H9 (cell line): ENCODE results near the gene PRR3. TPM values are rescaled to one million over a fixed set of nuclear protein-coding genes. Genes with fewer than 3 reads are reported as not detected.

ENCODE experiments used
- DNase-seq: peaks from one replicate; pipeline ENCODE4 v3.0.0-alpha.2; 2017
- H2AFZ ChIP-seq: one replicate; pipeline ENCODE4 v1.6.1; 2013; ENCODE audit warnings: mild to moderate bottlenecking, low read length, control low read depth, moderate library complexity
- H2AK5ac ChIP-seq: 2 replicates; pipeline ENCODE4 v1.6.1; 2013; ENCODE audit warnings: low read length, control low read depth, mixed read lengths; ENCODE audit not compliant: insufficient read length
- H2BK120ac ChIP-seq: one replicate; pipeline ENCODE4 v1.6.1; 2013; ENCODE audit warnings: low read depth, mild to moderate bottlenecking, low read length, control low read depth, inconsistent platforms; ENCODE audit not compliant: poor library complexity, severe bottlenecking
- H2BK12ac ChIP-seq: 2 replicates; pipeline ENCODE4 v1.6.1; 2013; ENCODE audit warnings: low read length, control low read depth, mixed read lengths, low read depth; ENCODE audit not compliant: insufficient read length
- H2BK15ac ChIP-seq: 2 replicates; pipeline ENCODE4 v1.6.1; 2013; ENCODE audit warnings: low read depth, low read length, control low read depth
- H2BK20ac ChIP-seq: one replicate; pipeline ENCODE4 v1.6.1; 2013; ENCODE audit warnings: low read depth, mild to moderate bottlenecking, low read length, control low read depth, inconsistent platforms; ENCODE audit not compliant: poor library complexity, severe bottlenecking
- H2BK5ac ChIP-seq: 2 replicates; pipeline ENCODE4 v1.6.1; 2013; ENCODE audit warnings: low read length, control low read depth, mixed read lengths; ENCODE audit not compliant: insufficient read length
- H3K14ac ChIP-seq: 2 replicates; pipeline ENCODE4 v1.6.1; 2013; ENCODE audit warnings: low read length, control low read depth; ENCODE audit not compliant: insufficient read depth
- H3K18ac ChIP-seq: 2 replicates; pipeline ENCODE4 v1.6.1; 2013; ENCODE audit warnings: low read depth, mild to moderate bottlenecking, mixed read lengths, low read length, control low read depth; ENCODE audit not compliant: insufficient read length
- H3K23ac ChIP-seq: 2 replicates; pipeline ENCODE4 v1.6.1; 2013; ENCODE audit warnings: low read length, control low read depth, mixed read lengths, low read depth; ENCODE audit not compliant: insufficient read length
- H3K23me2 ChIP-seq: 2 replicates; pipeline ENCODE4 v1.6.1; 2013; ENCODE audit warnings: low read depth, mild to moderate bottlenecking, mixed read lengths, low read length, control low read depth; ENCODE audit not compliant: insufficient read length, poor library complexity, severe bottlenecking
- H3K27ac ChIP-seq: 2 replicates; pipeline ENCODE4 v1.5.1; 2013; ENCODE audit warnings: low read length, control low read depth, mixed read lengths, low read depth; ENCODE audit not compliant: insufficient read length
- H3K27me3 ChIP-seq: 2 replicates; pipeline ENCODE4 v1.6.1; 2013; ENCODE audit warnings: low read length, control low read depth, inconsistent platforms; ENCODE audit not compliant: insufficient read depth
- H3K4ac ChIP-seq: 2 replicates; pipeline ENCODE4 v1.6.1; 2013; ENCODE audit warnings: low read depth, mild to moderate bottlenecking, control low read depth, inconsistent platforms, low read length, moderate library complexity
- H3K4me1 ChIP-seq: 2 replicates; pipeline ENCODE4 v1.6.1; 2013; ENCODE audit warnings: low read length, control low read depth, inconsistent platforms; ENCODE audit not compliant: insufficient read depth
- H3K4me2 ChIP-seq: 2 replicates; pipeline ENCODE4 v1.6.1; 2013; ENCODE audit warnings: low read length, control low read depth, mixed read lengths; ENCODE audit not compliant: insufficient read length, insufficient read depth
- H3K56ac ChIP-seq: 2 replicates; pipeline ENCODE4 v1.6.1; 2013; ENCODE audit warnings: low read depth, mild to moderate bottlenecking, mixed read lengths, low read length, control low read depth; ENCODE audit not compliant: insufficient read length
- H3K79me1 ChIP-seq: 2 replicates; pipeline ENCODE4 v1.6.1; 2013; ENCODE audit warnings: low read depth, mild to moderate bottlenecking, moderate library complexity, low read length, control low read depth, inconsistent platforms; ENCODE audit not compliant: insufficient read depth, poor library complexity, severe bottlenecking
- H3K79me2 ChIP-seq: 2 replicates; pipeline ENCODE4 v1.6.1; 2013; ENCODE audit warnings: low read length, control low read depth, inconsistent platforms; ENCODE audit not compliant: insufficient read depth
- H3K9ac ChIP-seq: 2 replicates; pipeline ENCODE4 v1.6.1; 2013; ENCODE audit warnings: low read length, control low read depth, mixed read lengths; ENCODE audit not compliant: insufficient read length; ENCODE audit errors: extremely low read depth
- H3K9me3 ChIP-seq: one replicate; pipeline ENCODE4 v1.6.1; 2013; ENCODE audit warnings: low read depth, low read length, inconsistent platforms; ENCODE audit not compliant: control insufficient read depth
- H3T11ph ChIP-seq: one replicate; pipeline ENCODE4 v1.6.1; 2013; ENCODE audit warnings: mild to moderate bottlenecking, low read length, control low read depth, inconsistent platforms
- H4K20me1 ChIP-seq: one replicate; pipeline ENCODE4 v1.6.1; 2013; ENCODE audit not compliant: control insufficient read depth, insufficient read length, insufficient read depth
- H4K5ac ChIP-seq: 2 replicates; pipeline ENCODE4 v1.6.1; 2013; ENCODE audit warnings: low read depth, mild to moderate bottlenecking, mixed read lengths, low read length, control low read depth; ENCODE audit not compliant: insufficient read length
- H4K8ac ChIP-seq: replicated peaks from 2 replicates; pipeline ENCODE4 v1.6.1; 2013; ENCODE audit warnings: low read length, control low read depth, mixed read lengths, low read depth; ENCODE audit not compliant: insufficient read length
- H4K91ac ChIP-seq: 2 replicates; pipeline ENCODE4 v1.6.1; 2013; ENCODE audit warnings: low read depth, mild to moderate bottlenecking, moderate library complexity, mixed read lengths, low read length, control low read depth; ENCODE audit not compliant: insufficient read length
- H3K27ac Mint-ChIP-seq, 3 experiments: 2 replicates in 2 of 3; 3 replicates in 1 of 3; pipeline ENCODE4 v1.8.0; 2020 to 2021; ENCODE audit warnings: mixed read lengths in 3 of 3, mild to moderate bottlenecking in 1 of 3, moderate library complexity in 1 of 3
- H3K27me3 Mint-ChIP-seq: 2 replicates; pipeline ENCODE4 v1.8.0; 2021; ENCODE audit warnings: low read depth, mild to moderate bottlenecking, moderate library complexity, mixed read lengths
- H3K36me3 Mint-ChIP-seq, 3 experiments: 2 replicates in 2 of 3; 3 replicates in 1 of 3; pipeline ENCODE4 v1.8.0; 2020 to 2021; ENCODE audit warnings: low read depth in 3 of 3, mixed read lengths in 3 of 3; ENCODE audit not compliant: insufficient read depth in 1 of 3
- H3K4me1 Mint-ChIP-seq, 2 experiments: 2 replicates each; pipeline ENCODE4 v1.8.0; 2020; ENCODE audit warnings: mixed read lengths in 2 of 2
- H3K4me3 Mint-ChIP-seq, 2 experiments: 2 replicates in 1 of 2; 3 replicates in 1 of 2; pipeline ENCODE4 v1.8.0; 2020 to 2021; ENCODE audit warnings: mild to moderate bottlenecking in 2 of 2, mixed read lengths in 2 of 2, moderate library complexity in 1 of 2
- H3K9me3 Mint-ChIP-seq, 2 experiments: 2 replicates in 1 of 2; 3 replicates in 1 of 2; pipeline ENCODE4 v1.8.0; 2020; ENCODE audit warnings: mild to moderate bottlenecking in 2 of 2, mixed read lengths in 2 of 2, moderate library complexity in 1 of 2
- CTCF ChIP-seq: fragments of 200-600 bp; sonication (generic); conservative IDR thresholded peaks from 3 replicates; pipeline ENCODE4 v1.8.0; 2021; ENCODE audit warnings: antibody characterized with exemption, mild to moderate bottlenecking
- WGBS: extraction: QIAGEN DNeasy Blood & Tissue Kit; methylation state at CpG from one replicate; pipeline ENCODE4 v1.1.7; 2013; ENCODE audit warnings: missing lambda C conversion rate, low lambda C conversion rate, mixed read lengths; ENCODE audit not compliant: insufficient read length; ENCODE audit errors: extremely low coverage; 5-methylcytosine and 5-hydroxymethylcytosine counted together
- total RNA-seq: library from RNA; stranded (reverse); gene quantifications from 2 replicates; pipeline ENCODE4 v1.2.1, GENCODE V29; 2021

Gene PRR3
- total RNA-seq, 1 experiment from 2014 or later: 17.0 TPM

GRCh38 chr6:30612213-30612612, 55.1 kb downstream of the PRR3 start:
- Histone ChIP-seq H4K91ac (no peak overlapping the region), H3K56ac (no peak overlapping the region), H3K27ac (no peak overlapping the region), H2BK20ac (no peak overlapping the region), H2AFZ (no peak overlapping the region), H3K79me2 (peaks cover 2% of the 10 kb centered on the region; the same call in 1 of the 2 replicates), H3K23me2 (peaks cover 15% of the 10 kb centered on the region), H3K9me3 (no peaks in the 10 kb centered on the region), H3K14ac (no peak overlapping the region), H2AK5ac (no peak overlapping the region), H3K4me2 (no peak overlapping the region), H2BK12ac (no peak overlapping the region), H4K8ac (no peak overlapping the region), H2BK15ac (no peak overlapping the region), H3K27me3 (no peaks in the 10 kb centered on the region), H3K79me1 (no peaks in the 10 kb centered on the region), H2BK120ac (no peak overlapping the region), H4K5ac (no peak overlapping the region), H4K20me1 (no peaks in the 10 kb centered on the region), H3K4ac (no peak overlapping the region), H3K23ac (no peak overlapping the region), H3K4me1 (peaks cover 4% of the 10 kb centered on the region; the same call in 1 of the 2 replicates), H3K9ac (no peak overlapping the region), H3K18ac (no peak overlapping the region), H2BK5ac (no peak overlapping the region), H3T11ph (no peak overlapping the region)
- DNase-seq: no peak
- Mint-ChIP-seq H3K9me3 (peaks cover 8 to 12% of the 10 kb centered on the region in 2 experiments; a peak in 3 of 5 replicates), H3K4me1 (peaks cover 31 to 39% of the 10 kb centered on the region in 2 experiments), H3K27me3 (no peaks in the 10 kb centered on the region; the same call in 1 of the 2 replicates), H3K36me3 (peaks cover 44 to 83% (median 67%) of the 10 kb centered on the region in 3 experiments), H3K27ac (no peak overlapping the region; a peak in 1 of 7 replicates), H3K4me3 (no peak overlapping the region)
- WGBS: no CpG with 5 or more reads among the region's 1 CpG
- TF ChIP-seq CTCF: peak; percentile 44
